Activated naive CD4-positive, alpha-beta T cell treated with anti-CD3 and anti-CD28 coated beads, Interleukin-2, amount 50 U/mL, for 24 hours (primary cell): ENCODE measurements around the gene NHERF2.
A peak's percentile ranks its signal among the peaks of the same experiment; 100 is the strongest.
"Not testable (repeated sequence)": the region's sequence is repeated elsewhere in the genome, so short reads cannot be mapped to it uniquely, and the experiment has no call there.

Source experiments
- H3K27ac Mint-ChIP-seq: one replicate; pipeline ENCODE4 v1.8.0; 2021; ENCODE audit warnings: mild to moderate bottlenecking, mixed read lengths
- H3K27me3 Mint-ChIP-seq: one replicate; pipeline ENCODE4 v1.8.0; 2021; ENCODE audit warnings: mixed read lengths
- H3K36me3 Mint-ChIP-seq: one replicate; pipeline ENCODE4 v1.8.0; 2021; ENCODE audit warnings: mixed read lengths
- H3K4me1 Mint-ChIP-seq: one replicate; pipeline ENCODE4 v1.8.0; 2021; ENCODE audit warnings: mixed read lengths
- H3K4me3 Mint-ChIP-seq: one replicate; pipeline ENCODE4 v1.8.0; 2021; ENCODE audit warnings: mild to moderate bottlenecking, mixed read lengths
- H3K9me3 Mint-ChIP-seq: one replicate; pipeline ENCODE4 v1.8.0; 2021; ENCODE audit warnings: mixed read lengths

NHERF2 gene

DNA sequence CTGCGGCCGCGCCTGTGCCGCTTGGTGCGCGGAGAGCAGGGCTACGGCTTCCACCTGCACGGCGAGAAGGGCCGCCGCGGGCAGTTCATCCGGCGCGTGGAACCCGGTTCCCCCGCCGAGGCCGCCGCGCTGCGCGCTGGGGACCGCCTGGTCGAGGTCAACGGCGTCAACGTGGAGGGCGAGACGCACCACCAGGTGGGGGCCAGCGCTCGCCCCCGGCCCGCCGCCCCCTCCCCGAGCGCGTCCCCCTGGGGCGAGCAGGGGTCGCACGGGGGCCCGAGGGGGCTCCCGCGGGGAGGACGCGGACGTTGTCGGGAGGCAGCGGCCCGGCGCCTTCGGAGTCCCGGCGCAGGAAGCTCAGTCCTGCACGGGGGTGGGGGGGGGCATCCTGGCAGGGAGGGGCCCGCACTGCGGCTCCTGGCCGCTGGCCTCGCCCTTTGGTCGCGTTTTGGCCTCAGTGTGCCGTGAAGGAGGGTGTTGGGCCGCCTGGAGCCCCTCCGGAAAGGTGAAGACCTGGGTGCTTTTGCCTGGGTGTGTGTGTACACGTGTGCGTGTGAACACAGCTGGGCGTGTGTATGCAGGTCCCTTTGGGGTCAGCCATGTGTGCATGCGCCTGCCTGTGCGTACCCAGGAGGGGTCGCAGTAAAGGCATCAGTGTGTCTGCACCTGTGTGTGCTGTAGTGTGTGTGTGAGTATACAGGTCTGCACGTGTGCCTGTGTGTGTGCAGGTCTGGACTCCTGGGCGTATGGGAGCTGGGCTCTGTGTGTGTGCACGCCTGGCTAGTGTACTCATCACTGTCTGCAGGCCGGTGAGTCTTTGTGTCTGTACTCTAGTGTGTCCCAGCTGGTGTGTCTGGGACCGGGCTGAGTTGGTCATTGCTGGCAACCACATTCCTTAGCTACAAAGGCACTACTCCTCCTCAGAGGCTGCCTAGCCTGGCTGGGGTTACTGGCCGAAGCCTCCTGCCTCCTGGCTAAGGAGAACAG, 615 bp downstream of the NHERF2 start:
- H3K4me3 Mint-ChIP-seq: peak overlapping the region; percentile 77
- peaks cover 4% of the 10 kb centered on the region for H3K4me1 Mint-ChIP-seq
- H3K27me3 Mint-ChIP-seq: peaks cover 2% of the 10 kb centered on the region
- H3K9me3 Mint-ChIP-seq: no peaks in the 10 kb centered on the region
- no peaks in the 10 kb centered on the region for H3K36me3 Mint-ChIP-seq
- H3K27ac Mint-ChIP-seq: no peak overlapping the region

DNA sequence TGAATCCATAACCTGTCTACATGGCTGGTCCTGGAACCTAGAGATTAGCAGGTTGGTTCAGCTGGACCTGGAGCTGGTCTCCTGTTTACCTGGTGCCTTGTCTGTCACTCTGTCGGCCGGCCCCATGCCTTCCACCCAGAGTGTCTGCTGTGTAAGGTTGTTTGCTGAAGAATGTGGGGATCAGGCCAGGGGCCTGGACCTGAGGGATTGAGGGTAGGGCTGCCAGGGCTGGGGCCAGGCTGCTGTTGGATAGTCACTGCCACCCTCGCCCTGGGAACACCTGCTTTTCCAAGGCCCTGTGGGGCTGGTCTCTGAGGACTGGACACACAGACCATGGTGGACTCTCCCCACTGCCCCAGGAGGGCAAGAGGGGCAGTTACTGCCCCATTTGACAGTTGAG, 1.4 kb downstream of the NHERF2 start:
- H3K27ac Mint-ChIP-seq: no peak overlapping the region
- H3K4me3 Mint-ChIP-seq: peak overlapping the region; percentile 44
- H3K27me3 Mint-ChIP-seq: no peaks in the 10 kb centered on the region
- H3K4me1 Mint-ChIP-seq: peaks cover 4% of the 10 kb centered on the region
- H3K9me3 Mint-ChIP-seq: no peaks in the 10 kb centered on the region
- H3K36me3 Mint-ChIP-seq: no peaks in the 10 kb centered on the region

DNA sequence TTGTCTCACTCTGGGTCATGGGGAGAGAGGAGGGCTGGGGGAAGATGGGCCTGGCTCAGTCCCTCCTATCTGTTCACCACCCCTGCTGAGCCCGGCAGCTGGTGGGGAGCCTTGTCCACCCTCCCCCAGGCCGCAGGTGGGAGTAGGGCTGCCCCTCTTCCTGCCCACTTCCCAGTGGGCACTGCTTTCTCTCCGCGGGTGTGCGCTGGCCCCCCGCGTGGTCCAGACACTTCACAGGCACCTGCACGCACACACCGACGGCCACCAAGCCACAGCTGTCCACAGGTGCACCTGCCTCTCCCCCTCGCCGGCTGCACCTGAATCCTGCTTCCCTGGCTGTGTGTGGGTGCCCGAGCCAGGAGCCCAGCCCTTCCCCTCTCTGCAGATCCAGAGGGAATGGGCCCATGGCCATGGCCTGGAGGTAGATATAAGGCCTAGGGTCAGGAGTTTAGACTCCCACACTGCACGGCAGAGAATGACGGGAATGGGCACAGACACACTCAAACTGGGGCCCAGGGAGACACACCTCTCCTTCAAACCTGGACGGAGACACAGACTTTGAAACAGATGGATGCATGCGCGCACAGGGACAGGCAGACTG, 2.0 kb downstream of the NHERF2 start:
- Mint-ChIP-seq H3K9me3 (no peaks in the 10 kb centered on the region), H3K27me3 (no peaks in the 10 kb centered on the region), H3K4me3 (no peak overlapping the region), H3K36me3 (no peaks in the 10 kb centered on the region), H3K27ac (no peak overlapping the region), H3K4me1 (peaks cover 4% of the 10 kb centered on the region)

DNA sequence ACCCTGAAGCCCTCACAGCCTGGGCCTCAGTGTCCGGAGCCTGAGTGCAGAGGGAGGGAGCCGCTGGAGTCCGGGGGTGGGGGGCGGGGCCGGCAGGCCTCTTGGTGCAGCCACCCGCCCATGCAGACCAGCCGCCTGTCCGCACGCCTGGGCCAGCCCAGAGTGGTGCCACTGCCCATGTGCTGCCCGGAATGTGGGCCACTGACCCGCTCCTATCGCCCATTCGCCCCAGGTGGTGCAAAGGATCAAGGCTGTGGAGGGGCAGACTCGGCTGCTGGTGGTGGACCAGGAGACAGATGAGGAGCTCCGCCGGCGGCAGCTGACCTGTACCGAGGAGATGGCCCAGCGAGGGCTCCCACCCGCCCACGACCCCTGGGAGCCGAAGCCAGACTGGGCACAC, 2.6 kb downstream of the NHERF2 start:
- Mint-ChIP-seq H3K27me3 (no peaks in the 10 kb centered on the region), H3K4me3 (no peak overlapping the region), H3K36me3 (no peaks in the 10 kb centered on the region), H3K27ac (no peak overlapping the region), H3K4me1 (peaks cover 4% of the 10 kb centered on the region), H3K9me3 (no peaks in the 10 kb centered on the region)

DNA sequence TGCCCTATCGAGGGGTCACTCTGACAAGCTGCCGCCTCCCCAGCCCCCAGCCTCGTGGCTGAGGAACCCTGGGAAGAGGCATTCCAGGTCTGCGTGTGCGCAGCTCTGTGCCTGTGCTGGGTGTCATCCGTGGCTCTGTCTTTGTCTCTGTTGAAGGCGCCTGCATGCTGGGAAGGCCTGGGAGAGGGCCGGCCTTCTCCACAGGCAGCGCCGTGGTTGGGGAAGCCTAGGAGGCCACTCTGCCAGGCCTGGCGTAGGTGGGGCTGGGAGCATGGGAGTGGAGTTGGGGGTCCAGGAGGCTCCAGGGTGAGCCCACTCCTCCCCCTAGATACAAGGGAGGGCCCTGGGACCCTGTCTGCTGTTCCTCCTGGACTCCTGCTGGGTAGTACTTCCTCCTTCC, 3.3 kb downstream of the NHERF2 start:
- Mint-ChIP-seq H3K4me3 (no peak overlapping the region), H3K27me3 (no peaks in the 10 kb centered on the region), H3K36me3 (no peaks in the 10 kb centered on the region), H3K27ac (no peak overlapping the region), H3K4me1 (peaks cover 4% of the 10 kb centered on the region), H3K9me3 (no peaks in the 10 kb centered on the region)

DNA sequence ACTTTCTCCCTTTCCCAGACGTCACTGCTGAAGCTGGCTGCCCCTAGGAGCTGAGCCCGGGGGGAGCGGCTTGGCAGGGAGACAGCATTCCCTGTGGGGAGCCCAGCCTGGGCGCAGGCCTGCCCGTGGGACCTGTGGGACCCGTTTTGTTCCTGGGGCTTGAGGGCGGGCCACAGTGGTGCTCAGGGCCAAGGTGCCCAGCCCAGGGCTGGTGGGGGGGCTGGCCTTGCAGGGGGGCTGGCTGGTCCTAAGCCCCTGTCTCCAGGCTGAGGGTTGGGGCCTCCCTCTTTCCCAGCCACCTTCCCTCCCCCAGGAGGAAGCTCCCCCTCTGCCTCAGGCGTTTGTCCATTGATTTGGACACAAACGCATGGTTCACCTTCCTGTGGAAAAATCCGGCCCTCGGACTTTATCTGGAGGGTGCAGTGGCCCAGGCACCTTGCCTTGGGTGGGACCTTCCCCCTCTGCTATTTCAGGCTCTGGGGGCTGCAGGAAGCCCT, 4.4 kb downstream of the NHERF2 start:
- H3K27ac Mint-ChIP-seq: no peak overlapping the region

DNA sequence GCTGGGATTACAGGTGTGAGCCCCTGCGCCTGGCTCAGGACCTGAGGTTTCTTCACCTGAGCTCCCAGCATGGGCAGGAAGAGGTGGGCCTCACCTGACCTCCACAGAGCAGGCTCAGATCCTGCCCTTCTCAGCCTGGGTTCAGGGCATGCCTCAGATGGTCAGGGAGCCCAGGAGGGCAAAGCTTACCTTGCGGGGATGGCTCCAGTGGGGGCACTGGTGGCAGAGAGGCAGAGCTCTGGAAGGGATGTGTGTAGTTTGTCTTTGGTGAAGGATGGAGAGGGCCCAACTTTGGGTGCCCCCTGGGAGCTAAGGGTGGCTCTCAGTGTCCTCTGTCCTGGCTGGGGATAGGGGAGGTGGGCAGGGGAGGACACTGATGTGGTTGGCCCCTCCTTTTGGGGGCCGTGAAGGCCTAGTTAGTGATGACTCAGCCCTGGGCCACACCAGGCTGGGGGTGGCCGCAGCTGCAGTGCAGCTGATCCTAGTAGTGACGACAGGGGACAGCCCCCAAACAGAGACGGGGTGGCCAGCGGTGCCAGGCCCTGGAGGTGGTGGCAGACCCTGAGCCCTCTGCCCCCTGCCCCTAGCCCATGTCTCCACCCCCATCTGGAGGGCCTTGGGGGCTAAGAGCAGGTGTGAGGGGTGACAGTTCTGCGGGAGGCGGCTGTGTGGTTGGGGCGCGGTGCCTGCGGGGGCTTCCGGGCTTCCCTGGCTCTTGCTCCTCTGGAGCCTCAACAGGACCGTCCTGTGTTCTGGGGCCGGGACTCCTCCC, 5.8 kb downstream of the NHERF2 start:
- no peak overlapping the region for H3K4me3 Mint-ChIP-seq
- H3K4me1 Mint-ChIP-seq: peaks cover 3% of the 10 kb centered on the region
- H3K27me3 Mint-ChIP-seq: no peaks in the 10 kb centered on the region
- H3K36me3 Mint-ChIP-seq: no peaks in the 10 kb centered on the region
- H3K27ac Mint-ChIP-seq: no peak overlapping the region
- no peaks in the 10 kb centered on the region for H3K9me3 Mint-ChIP-seq

More for the DNA sequence above, 4.4 kb downstream of the NHERF2 start:
- Mint-ChIP-seq H3K36me3 (no peaks in the 10 kb centered on the region), H3K4me3 (no peak overlapping the region), H3K27me3 (no peaks in the 10 kb centered on the region), H3K4me1 (peaks cover 4% of the 10 kb centered on the region), H3K9me3 (no peaks in the 10 kb centered on the region)

DNA sequence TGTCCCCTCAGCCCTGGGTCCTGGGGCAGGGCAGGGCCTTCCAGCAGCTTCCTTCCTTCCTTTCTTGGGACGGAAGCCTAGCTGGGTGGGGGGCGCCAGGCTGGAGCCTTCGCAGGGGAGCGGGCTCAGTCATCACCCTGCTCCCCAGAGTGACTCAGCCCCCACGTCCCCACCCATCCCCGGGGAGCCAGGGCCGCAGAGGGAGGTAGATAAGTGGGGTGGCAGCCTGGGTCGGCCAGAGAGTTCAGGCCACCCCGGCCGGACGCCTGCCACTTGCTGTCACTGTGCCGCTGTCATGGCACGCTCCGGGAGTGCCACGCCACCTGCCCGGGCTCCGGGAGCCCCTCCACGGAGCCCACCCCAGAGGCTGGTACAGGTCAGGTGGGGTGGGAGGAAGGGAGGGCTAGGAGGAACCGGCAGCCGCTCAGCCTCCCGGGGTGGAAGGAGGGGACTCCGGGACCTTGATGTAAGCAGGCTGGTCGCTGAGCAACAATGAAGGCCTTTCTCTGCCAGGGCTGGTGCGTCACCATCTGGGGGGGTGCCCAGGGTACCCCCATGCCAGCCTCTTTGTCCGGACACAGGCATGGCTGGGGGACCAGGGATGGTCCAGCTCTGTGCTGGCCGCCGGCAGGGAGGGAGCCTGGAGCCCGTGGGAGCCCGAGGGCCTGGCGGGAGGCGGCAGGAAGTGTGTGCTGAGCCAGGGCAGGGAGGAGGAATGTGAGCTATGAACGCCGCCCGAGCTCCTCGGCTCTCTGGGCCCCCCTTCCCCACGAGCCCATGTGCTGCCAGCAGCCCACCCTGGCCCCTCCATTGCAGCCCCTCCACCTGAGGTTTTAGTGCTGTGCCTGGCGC, 6.6 kb downstream of the NHERF2 start:
- H3K4me3 Mint-ChIP-seq: no peak overlapping the region

DNA sequence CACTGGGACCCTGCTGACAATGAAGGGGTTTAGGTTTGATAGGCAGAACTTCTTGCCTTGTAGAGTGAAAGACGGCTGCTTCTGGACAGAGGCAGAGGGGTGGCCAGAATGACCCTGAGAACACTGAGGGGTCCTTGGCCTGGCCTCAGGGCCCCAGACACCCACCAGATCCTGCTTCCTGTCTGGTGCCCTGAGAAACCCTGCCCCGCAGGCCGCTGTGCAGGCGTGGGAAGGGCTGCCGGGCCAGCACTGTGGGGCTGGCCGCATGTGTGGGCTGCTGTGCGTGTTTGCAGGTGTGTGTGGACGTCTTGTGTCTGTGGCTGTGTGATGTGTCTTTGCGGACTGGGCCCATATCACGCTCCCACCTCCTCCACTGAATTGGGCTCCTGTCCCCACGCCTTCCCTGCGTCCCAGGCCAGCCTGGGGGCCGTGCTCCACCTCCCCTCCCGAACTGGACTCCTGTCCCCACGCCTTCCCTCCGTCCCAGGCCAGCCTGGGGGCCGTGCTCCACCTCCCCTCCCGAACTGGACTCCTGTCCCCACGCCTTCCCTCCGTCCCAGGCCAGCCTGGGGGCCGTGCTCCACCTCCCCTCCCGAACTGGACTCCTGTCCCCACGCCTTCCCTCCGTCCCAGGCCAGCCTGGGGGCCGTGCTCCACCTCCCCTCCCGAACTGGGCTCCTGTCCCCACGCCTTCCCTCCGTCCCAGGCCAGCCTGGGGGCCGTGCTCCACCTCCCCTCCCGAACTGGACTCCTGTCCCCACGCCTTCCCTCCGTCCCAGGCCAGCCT, 7.4 kb downstream of the NHERF2 start:
- not testable (repeated sequence) for H3K27me3 Mint-ChIP-seq, H3K4me3 Mint-ChIP-seq, H3K4me1 Mint-ChIP-seq, H3K27ac Mint-ChIP-seq, H3K9me3 Mint-ChIP-seq, H3K36me3 Mint-ChIP-seq

More for the DNA sequence above, 6.6 kb downstream of the NHERF2 start:
- Mint-ChIP-seq H3K27me3 (no peaks in the 10 kb centered on the region), H3K27ac (no peak overlapping the region), H3K36me3 (no peaks in the 10 kb centered on the region), H3K4me1 (no peaks in the 10 kb centered on the region), H3K9me3 (no peaks in the 10 kb centered on the region)

DNA sequence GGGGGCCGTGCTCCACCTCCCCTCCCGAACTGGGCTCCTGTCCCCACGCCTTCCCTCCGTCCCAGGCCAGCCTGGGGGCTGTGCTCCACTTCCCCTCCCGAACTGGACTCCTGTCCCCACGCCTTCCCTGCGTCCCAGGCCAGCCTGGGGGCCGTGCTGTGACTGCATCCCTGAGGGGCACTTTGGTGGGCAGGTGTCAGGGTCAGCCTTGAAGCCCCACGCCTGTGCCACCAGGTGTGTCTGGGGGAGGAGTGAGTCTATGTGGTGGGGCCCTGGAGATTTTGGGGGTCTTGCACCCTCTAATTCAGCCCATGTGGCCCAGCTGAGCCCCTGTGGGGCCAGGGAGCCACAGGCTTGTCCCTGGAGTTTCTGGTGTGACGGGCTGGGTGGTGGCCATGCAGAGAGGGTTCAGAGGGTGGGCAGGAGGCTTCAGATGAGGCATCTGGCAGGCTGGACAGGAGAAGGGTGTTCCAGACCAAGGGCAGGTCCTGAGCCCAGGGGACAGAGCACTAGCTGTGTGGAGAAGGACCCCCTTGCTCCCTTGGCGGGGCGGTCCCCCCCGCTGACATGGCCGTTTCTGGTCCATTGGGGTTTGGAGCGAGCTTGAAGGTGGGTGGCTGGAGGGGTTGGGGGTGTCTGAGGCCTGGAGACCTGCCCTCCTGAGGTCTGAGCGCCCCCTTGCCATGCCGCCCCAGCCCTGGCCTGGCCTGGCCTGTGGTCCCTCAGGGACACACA, 8.2 kb downstream of the NHERF2 start:
- no peak overlapping the region for H3K4me3 Mint-ChIP-seq
- H3K27ac Mint-ChIP-seq: no peak overlapping the region
- H3K4me1 Mint-ChIP-seq: no peaks in the 10 kb centered on the region
- no peaks in the 10 kb centered on the region for H3K9me3 Mint-ChIP-seq
- no peaks in the 10 kb centered on the region for H3K36me3 Mint-ChIP-seq
- no peaks in the 10 kb centered on the region for H3K27me3 Mint-ChIP-seq

DNA sequence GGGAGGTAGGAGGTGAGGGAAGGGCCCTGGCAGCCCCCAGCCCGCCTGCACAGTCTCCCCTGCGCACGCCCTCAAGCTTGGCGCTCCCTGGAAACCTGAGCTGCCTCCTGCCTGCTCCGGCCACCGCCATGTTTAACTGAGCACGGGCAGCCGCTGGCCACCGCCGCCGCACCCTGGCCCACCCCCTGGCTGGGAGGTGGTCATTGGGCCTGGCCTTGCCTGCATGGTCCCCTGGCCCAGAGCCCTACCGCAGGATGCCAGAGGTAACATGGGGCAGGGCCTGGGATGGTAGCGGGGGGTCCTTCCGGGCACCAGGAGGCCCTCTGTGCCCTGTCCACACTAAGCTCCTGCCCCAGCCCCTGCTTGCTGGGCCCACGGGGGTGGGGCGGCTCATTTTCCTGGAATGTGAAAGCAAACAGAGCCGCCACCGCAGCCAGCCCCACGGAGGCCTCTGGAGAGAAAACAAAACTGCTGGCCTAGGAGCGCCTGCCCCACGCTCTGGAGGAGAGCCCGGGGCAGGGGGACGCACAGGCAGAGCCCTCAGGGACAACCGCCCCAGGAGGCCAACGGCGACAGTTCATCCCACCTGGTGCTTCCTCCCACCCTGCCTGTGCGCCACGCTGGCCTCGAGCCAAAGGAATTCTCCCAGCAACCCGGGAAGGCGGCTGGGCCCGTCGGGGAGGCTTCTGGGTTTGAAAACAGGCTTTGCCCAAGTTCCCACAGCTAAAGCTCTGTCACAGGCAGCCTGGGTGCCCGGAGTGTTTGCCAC, 8.9 kb downstream of the NHERF2 start:
- Mint-ChIP-seq H3K27ac (no peak overlapping the region), H3K4me3 (no peak overlapping the region), H3K4me1 (no peaks in the 10 kb centered on the region), H3K27me3 (no peaks in the 10 kb centered on the region), H3K36me3 (no peaks in the 10 kb centered on the region), H3K9me3 (no peaks in the 10 kb centered on the region)

DNA sequence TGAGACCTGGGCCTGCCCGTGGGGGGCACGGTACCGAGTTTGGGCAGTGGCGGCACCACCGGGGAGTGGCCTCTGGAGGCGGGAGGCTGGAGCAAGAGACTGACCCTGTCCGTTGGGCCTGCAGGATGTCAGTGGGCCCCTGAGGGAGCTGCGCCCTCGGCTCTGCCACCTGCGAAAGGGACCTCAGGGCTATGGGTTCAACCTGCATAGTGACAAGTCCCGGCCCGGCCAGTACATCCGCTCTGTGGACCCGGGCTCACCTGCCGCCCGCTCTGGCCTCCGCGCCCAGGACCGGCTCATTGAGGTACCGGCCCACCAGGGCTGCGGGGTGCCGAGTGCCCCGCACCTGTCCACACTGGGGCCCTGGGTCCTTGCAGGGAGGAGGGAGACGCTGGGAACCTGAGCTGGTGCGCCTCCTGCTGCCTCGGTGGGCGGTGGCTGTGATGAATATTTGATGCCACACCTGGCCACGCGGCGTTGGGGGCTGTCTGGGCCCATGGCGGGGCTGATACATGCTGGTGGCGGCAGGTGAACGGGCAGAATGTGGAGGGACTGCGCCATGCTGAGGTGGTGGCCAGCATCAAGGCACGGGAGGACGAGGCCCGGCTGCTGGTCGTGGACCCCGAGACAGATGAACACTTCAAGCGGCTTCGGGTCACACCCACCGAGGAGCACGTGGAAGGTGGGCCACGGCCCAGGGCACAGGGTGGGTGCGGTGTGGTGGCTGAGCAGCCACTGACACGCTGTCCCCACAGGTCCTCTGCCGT, 9.7 kb downstream of the NHERF2 start:
- no peaks in the 10 kb centered on the region for H3K9me3 Mint-ChIP-seq
- no peaks in the 10 kb centered on the region for H3K4me1 Mint-ChIP-seq
- no peaks in the 10 kb centered on the region for H3K27me3 Mint-ChIP-seq
- no peak overlapping the region for H3K4me3 Mint-ChIP-seq
- H3K36me3 Mint-ChIP-seq: no peaks in the 10 kb centered on the region
- H3K27ac Mint-ChIP-seq: no peak overlapping the region

DNA sequence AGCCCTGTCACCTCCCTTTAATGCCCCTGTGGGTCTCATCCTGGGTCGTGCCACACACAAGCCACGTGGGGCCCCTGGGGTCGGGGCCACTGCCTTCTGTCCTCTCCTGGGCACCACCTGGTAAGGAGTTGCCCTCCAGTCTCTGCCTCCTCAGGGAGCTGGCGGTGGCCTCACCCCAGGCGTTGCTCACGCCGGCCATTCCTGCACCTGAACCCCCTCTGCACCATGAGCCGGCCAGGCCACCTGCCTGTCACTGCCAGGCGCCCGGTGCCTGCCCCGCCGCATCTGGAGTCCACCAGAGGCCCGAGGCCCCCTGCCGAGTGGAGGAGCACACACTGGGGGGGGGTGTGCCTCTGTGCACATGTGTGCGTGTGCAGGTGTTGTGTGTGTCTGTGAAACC, 10.4 kb downstream of the NHERF2 start:
- Mint-ChIP-seq H3K27me3 (no peaks in the 10 kb centered on the region), H3K9me3 (no peaks in the 10 kb centered on the region)

More for the DNA sequence above, 10.4 kb downstream of the NHERF2 start:
- Mint-ChIP-seq H3K4me3 (no peak overlapping the region), H3K36me3 (no peaks in the 10 kb centered on the region), H3K27ac (no peak overlapping the region), H3K4me1 (no peaks in the 10 kb centered on the region)
